Islet precursor cell (in vitro differentiated cells): ENCODE measurements around the gene NHERF2.
"Not testable (repeated sequence)": the region's sequence is repeated elsewhere in the genome, so short reads cannot be mapped to it uniquely, and the experiment has no call there.

ENCODE experiments used
- DNase-seq: peaks from one replicate; pipeline ENCODE4 v3.0.0-alpha.2; 2018

The NHERF2 gene

GRCh38 chr16:2007081-2007836 is 19.4 kb upstream of the NHERF2 start:
- no peak for DNase-seq

GRCh38 chr16:2008009-2008526 is 18.6 kb upstream of the NHERF2 start:
- no peak for DNase-seq

- no peak for DNase-seq
Observed at GRCh38 chr16:2008631-2009163, 18.0 kb upstream of the NHERF2 start.

- DNase-seq = no peak
Observed at GRCh38 chr16:2009164-2009711, 17.5 kb upstream of the NHERF2 start.

- DNase-seq = peak; percentile 88
Observed at GRCh38 chr16:2009791-2010510, 16.8 kb upstream of the NHERF2 start, which contains the start of gene ZNF598. ZNF598 (minus strand) TSS chr16:2009821.

GRCh38 chr16:2011726-2012125 is 15.0 kb upstream of the NHERF2 start:
- not testable (repeated sequence) for DNase-seq

GRCh38 chr16:2013527-2013926 is 13.2 kb upstream of the NHERF2 start:
- DNase-seq = no peak

- DNase-seq = no peak
Observed at GRCh38 chr16:2015117-2015946, 11.4 kb upstream of the NHERF2 start.

- DNase-seq = no peak
Observed at GRCh38 chr16:2015947-2016208, 10.8 kb upstream of the NHERF2 start.

GRCh38 chr16:2016407-2016922 is 10.2 kb upstream of the NHERF2 start:
- no peak for DNase-seq

GRCh38 chr16:2019518-2019920 is 7.2 kb upstream of the NHERF2 start, which contains the start of gene NPW:
NPW (plus strand) TSS chr16:2019785.
- DNase-seq = no peak

GRCh38 chr16:2019921-2020831 is 6.5 kb upstream of the NHERF2 start:
- DNase-seq = no peak

GRCh38 chr16:2022723-2023091 is 4.0 kb upstream of the NHERF2 start:
- peak; percentile 97 for DNase-seq

GRCh38 chr16:2023092-2024031 is 3.3 kb upstream of the NHERF2 start:
- DNase-seq = peak; percentile 97

- DNase-seq = no peak
Observed at GRCh38 chr16:2024032-2024420, 2.7 kb upstream of the NHERF2 start.

GRCh38 chr16:2025251-2025650 is 1.5 kb upstream of the NHERF2 start:
- no peak for DNase-seq

- no peak for DNase-seq
Observed at GRCh38 chr16:2025878-2026460, 733 bp upstream of the NHERF2 start.

GRCh38 chr16:2027024-2028010 is 615 bp downstream of the NHERF2 start:
- DNase-seq = peak; percentile 88

- no peak for DNase-seq
Observed at GRCh38 chr16:2028146-2028545, 1.4 kb downstream of the NHERF2 start.
